Measurements from ENCODE around the gene FAM98B.

The FAM98B gene

GRCh38 chr15:38507570-38507969 lies 53.6 kb downstream of the FAM98B start:
- DNase-seq (ENCODE audit: low read depth), result no peak

GRCh38 chr15:38508647-38509046 lies 54.7 kb downstream of the FAM98B start:
- DNase-seq (ENCODE audit: low read depth), result no peak

GRCh38 chr15:38509152-38509551 lies 55.2 kb downstream of the FAM98B start:
- DNase-seq (ENCODE audit: low read depth), result no peak

GRCh38 chr15:38512901-38513300 lies 59.0 kb downstream of the FAM98B start:
- DNase-seq (ENCODE audit: low read depth), result no peak

GRCh38 chr15:38514601-38515000 lies 60.7 kb downstream of the FAM98B start:
- DNase-seq (ENCODE audit: low read depth), result no peak

- DNase-seq (ENCODE audit: low read depth), result no peak
These were observed 62.7 kb downstream of the FAM98B start for GRCh38 chr15:38516626-38517025.

GRCh38 chr15:38517312-38517975 lies 63.5 kb downstream of the FAM98B start:
- DNase-seq (ENCODE audit: low read depth), result no peak

GRCh38 chr15:38518084-38518483 lies 64.2 kb downstream of the FAM98B start:
- no peak for DNase-seq (ENCODE audit: low read depth)

- DNase-seq (ENCODE audit: low read depth), result no peak
These were observed 66.1 kb downstream of the FAM98B start for GRCh38 chr15:38520035-38520434.

- no peak for DNase-seq (ENCODE audit: low read depth)
These were observed 67.4 kb downstream of the FAM98B start for GRCh38 chr15:38521316-38521715.

- no peak for DNase-seq (ENCODE audit: low read depth)
These were observed 69.0 kb downstream of the FAM98B start for GRCh38 chr15:38522922-38523321.

- DNase-seq (ENCODE audit: low read depth), result no peak
These were observed 70.2 kb downstream of the FAM98B start for GRCh38 chr15:38524156-38524555.

GRCh38 chr15:38525489-38525888 lies 71.6 kb downstream of the FAM98B start:
- no peak for DNase-seq (ENCODE audit: low read depth)

GRCh38 chr15:38526158-38526557 lies 72.2 kb downstream of the FAM98B start:
- no peak for DNase-seq (ENCODE audit: low read depth)

- no peak for DNase-seq (ENCODE audit: low read depth)
These were observed 74.4 kb downstream of the FAM98B start for GRCh38 chr15:38528294-38528693.

GRCh38 chr15:38530113-38530512 lies 76.2 kb downstream of the FAM98B start:
- no peak for DNase-seq (ENCODE audit: low read depth)

- no peak for DNase-seq (ENCODE audit: low read depth)
These were observed 77.6 kb downstream of the FAM98B start for GRCh38 chr15:38531509-38531908.

- no peak for DNase-seq (ENCODE audit: low read depth)
These were observed 78.8 kb downstream of the FAM98B start for GRCh38 chr15:38532728-38533127.

- DNase-seq (ENCODE audit: low read depth), result no peak
These were observed 79.5 kb downstream of the FAM98B start for GRCh38 chr15:38533416-38533915.

GRCh38 chr15:38533926-38534325 lies 80.0 kb downstream of the FAM98B start:
- DNase-seq (ENCODE audit: low read depth), result no peak

GRCh38 chr15:38534691-38535090 lies 80.8 kb downstream of the FAM98B start:
- DNase-seq (ENCODE audit: low read depth), result no peak

GRCh38 chr15:38535491-38536200 lies 81.7 kb downstream of the FAM98B start:
- no peak for DNase-seq (ENCODE audit: low read depth)

- DNase-seq (ENCODE audit: low read depth), result no peak
These were observed 82.3 kb downstream of the FAM98B start for GRCh38 chr15:38536201-38536676.

All from T follicular helper cell (primary cell).